HG03565 (cell line): ENCODE data around the gene ZFHX3.

Source experiments
- ATAC-seq: cut with Tn5 transposase; IDR thresholded peaks from one replicate; pipeline ENCODE4 v1.9.1; 2021; ENCODE audit warnings: mild to moderate bottlenecking, moderate library complexity; ENCODE audit not compliant: unreplicated experiment

ZFHX3 gene

GRCh38 chr16:72983241-72983640, 64.7 kb downstream of the ZFHX3 start:
- no peak for ATAC-seq

GRCh38 chr16:72979974-72980373, 68.0 kb downstream of the ZFHX3 start:
- no peak for ATAC-seq

- ATAC-seq: no peak
These were observed 69.7 kb downstream of the ZFHX3 start for GRCh38 chr16:72978212-72978611.

GRCh38 chr16:72977127-72977526, 70.8 kb downstream of the ZFHX3 start:
- no peak for ATAC-seq

- no peak for ATAC-seq
These were observed 71.4 kb downstream of the ZFHX3 start for GRCh38 chr16:72976438-72977064.

- ATAC-seq: no peak
These were observed 72.0 kb downstream of the ZFHX3 start for GRCh38 chr16:72975809-72976437.

- ATAC-seq: no peak
These were observed 73.7 kb downstream of the ZFHX3 start for GRCh38 chr16:72974142-72974769.

GRCh38 chr16:72972878-72973571, 74.9 kb downstream of the ZFHX3 start:
- ATAC-seq: no peak

GRCh38 chr16:72971370-72971769, 76.6 kb downstream of the ZFHX3 start:
- ATAC-seq: no peak

GRCh38 chr16:72970656-72971055, 77.3 kb downstream of the ZFHX3 start:
- no peak for ATAC-seq

- no peak for ATAC-seq
These were observed 78.1 kb downstream of the ZFHX3 start for GRCh38 chr16:72969812-72970211.

- ATAC-seq: no peak
These were observed 78.8 kb downstream of the ZFHX3 start for GRCh38 chr16:72969146-72969545.

GRCh38 chr16:72967941-72968340, 80.0 kb downstream of the ZFHX3 start:
- no peak for ATAC-seq

- ATAC-seq: no peak
These were observed 84.2 kb downstream of the ZFHX3 start for GRCh38 chr16:72963533-72964315.

GRCh38 chr16:72962347-72962746, 85.6 kb downstream of the ZFHX3 start:
- ATAC-seq: no peak

GRCh38 chr16:72961863-72962262, 86.1 kb downstream of the ZFHX3 start:
- no peak for ATAC-seq

GRCh38 chr16:72961115-72961832, 86.7 kb downstream of the ZFHX3 start:
- ATAC-seq: no peak

GRCh38 chr16:72960101-72960500, 87.8 kb downstream of the ZFHX3 start:
- no peak for ATAC-seq

GRCh38 chr16:72959301-72959996, 88.5 kb downstream of the ZFHX3 start:
- no peak for ATAC-seq
